Non-pigmented ciliary epithelial cell (primary cell): ENCODE measurements around the gene IMMT.
"Not testable (repeated sequence)": the region's sequence is repeated elsewhere in the genome, so short reads cannot be mapped to it uniquely, and the experiment has no call there.

Source experiments
- DNase-seq: peaks from one replicate; pipeline ENCODE4 v3.0.0-alpha.2; 2010; ENCODE audit warnings: low read depth

The IMMT gene

DNA sequence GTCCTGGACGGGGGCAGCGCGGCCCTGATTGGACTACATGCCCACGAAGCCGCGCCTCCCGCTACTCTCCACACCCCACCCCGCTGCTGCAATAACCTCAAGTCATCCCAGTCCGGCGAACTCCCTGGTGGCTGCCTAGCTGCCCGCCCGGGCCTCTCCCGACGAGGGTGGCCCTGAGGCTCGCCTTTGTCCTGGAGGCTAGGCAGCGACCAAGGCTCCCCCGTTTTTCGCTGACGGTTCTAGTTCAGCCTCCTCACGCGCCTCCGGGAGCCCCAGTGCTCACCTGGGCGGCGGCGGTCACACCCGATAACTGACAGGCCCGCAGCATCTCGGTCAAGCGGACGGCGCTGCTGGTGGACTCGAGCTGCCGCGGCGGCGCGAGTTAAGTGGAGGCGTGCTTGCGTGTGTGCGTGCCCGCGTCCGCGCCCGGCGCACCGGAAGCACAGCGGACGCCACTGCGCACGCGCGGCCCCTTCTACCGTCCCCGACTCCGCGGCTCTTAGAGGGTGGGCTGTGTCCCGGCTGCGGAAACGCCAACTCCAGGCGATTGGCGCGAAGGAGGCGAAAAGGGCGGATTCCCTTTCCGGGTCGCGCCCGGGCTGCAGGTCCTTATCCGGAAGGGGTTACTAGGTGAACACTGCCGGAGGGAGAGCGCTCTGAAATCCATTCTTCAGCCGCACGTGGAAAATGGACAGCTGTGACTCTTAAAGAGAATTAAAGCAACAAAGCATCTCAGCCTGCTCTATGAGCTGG, at the start of gene IMMT:
Gene IMMT (minus strand): TSS at position 408 of the 753 bp plus-strand sequence. CDS start 80 bp downstream, at position 328.
- DNase-seq: peak; percentile 80

DNA sequence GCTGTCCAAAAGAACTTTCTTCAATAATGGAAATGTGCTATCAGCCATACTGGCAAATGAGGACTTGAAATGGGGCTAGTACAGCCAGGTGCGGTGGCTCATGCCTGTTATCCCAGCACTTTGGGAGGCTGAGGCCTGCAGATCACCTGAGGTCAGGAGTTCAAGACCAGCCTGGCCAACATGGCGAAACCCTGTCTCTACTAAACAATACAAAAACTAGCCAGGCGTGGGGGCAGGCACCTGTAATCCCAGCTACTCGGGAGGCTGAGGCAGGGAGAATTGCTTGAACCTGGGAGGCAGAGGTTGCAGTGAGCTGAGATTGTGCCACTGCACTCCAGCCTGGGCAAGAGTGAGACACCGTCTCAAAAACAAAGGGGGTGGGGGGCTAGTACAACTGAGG, 49.5 kb upstream of the IMMT start:
- DNase-seq: not testable (repeated sequence)

DNA sequence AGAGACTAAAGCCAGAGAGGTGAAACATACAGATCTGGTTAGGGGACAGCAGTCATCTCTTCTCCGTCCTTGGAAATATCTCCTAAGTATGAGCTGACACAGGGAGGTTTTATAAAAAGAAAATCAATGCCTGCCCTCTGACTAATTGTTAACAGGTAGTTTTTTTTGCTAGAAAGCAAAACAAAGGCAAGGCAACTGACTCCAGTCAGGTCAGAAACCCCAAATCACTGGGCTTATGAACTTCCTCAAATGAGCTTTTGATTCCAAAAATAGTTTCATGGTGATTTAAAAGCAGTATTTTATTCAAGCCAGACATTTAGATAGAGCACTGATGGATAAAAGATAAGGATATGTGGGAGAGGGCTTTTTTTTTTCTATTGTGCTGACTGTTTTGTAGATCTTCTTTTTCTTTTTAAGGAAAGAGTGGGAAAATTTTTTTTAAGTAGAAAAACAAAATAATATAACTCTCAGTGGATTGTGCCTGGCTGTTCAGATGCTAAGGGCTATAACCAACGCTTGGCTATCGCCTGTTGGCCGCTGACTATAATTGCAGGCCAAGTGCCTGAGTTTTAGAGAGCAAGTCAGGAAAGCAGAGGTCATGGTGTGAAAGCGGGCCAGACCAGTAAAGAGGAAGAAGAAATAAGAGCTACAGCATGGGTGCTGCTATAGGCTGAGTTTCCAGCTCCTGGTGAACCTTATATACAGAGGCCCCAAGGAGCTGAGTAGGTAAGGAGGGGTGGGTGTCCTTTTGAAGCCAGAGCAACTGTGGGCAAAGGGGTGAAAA, 48.9 kb upstream of the IMMT start:
- no peak for DNase-seq

DNA sequence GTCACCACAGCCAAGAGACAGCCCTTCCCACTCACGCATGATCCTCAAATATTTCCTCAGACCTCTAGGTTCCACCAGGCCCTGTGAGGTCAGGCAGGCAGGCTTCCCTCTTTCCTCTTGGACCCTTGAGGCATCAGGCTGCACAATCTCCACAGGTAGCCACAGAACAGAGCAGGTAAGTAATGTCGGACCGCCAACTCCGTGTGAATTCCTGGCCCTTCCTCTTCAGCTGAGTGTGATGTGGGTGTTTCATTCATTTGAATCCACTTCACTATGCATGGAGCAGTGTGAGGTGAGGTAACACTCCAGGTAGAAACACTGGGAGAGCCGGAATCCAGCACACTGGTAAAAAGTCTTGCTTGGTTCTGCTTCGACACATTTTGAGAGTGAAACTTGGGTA, 48.0 kb upstream of the IMMT start:
- no peak for DNase-seq

DNA sequence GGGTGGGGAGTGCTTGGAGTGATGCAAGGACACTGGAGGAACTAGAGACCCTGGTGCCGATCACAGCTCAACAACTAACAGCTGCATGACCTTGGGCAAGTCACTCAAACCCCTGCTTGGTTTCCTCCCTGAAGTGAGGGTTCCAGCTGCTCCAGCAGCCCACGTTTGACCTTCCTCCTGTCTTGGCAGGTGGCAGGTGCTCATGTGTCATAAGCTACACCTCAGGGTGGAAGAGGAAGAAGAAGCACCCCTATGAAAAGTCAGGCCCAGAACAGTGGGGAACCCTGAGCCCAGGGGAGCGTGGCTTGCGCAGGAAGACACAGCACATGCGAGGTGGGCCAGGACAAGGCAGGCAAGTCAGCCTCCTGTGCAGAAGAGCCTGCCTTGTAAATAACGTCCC, 46.3 kb upstream of the IMMT start:
- DNase-seq: no peak

DNA sequence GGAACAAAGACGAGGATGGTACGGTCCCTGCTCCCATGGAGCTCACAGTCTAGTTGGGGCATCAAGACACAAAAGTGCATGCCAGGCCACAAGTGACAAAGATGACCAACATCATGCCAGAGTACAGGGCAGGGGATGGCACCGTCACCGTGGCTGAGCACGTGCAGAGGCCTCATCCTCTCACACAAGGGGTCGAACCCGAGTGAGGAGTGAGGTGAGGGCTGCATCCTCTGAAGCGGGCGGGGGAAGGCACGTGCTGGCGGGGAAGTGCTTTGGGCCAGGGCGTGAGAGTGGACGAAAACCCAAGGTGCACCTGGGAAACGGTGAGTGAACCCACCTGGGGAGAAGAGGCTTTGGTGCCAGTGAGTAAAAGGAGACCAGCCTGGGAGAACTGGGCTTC, 45.0 kb upstream of the IMMT start:
- no peak for DNase-seq

DNA sequence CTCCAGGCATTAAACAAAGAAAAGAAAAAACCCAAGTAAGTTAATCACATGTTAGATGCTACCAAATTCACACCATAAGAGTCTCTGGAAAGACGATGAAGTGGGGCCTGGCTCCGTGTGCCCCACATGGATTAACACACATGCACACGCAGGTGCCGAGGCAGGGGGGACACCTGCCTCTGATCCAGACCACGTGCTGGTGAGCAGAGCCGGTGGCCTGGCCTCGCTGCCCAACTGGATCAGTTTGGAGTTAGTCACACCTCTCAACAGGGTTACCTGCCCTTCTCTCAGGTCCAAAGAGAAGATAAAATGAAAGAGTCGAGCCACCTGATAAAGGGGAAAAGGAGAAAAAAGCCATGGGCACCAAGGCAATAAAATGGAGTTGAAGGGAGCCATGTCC, 44.5 kb upstream of the IMMT start:
- DNase-seq: no peak

DNA sequence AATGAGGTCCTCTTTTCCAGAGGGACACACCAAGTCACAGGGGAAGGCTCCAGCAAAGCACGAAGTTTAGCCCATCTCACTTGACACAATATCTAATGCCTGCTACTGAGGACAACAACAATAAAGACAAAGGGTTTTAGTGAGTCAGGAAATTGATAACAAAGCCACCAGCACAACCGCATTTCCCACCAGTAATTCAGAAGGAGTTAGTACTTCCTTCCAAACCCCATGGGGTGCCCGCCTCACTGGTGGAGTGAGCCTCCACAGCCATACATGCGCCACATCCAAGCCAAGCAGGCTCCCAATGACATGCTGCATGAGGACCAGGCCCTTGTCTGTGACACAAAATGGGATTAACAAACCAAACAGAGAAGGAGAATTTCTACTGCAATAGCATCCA, 44.1 kb upstream of the IMMT start:
- DNase-seq: no peak

DNA sequence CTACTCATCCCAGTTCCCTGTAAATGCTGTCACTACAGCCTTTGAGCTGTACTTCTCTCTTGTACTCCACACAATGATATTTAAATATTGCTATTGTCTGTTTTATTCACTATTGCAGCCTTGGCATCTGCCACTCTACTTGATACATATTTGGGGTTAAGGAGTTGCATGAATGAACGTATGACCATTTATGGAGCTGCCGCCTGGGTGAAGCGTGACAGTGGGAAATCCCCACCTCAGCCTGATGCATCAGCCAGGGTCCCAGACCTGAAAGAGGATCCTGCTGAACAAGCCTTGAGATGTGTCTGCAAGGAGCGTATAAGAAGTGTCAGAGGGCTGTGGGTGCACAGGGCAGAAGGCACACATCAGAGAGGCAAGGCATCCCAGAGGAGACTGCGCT, 43.1 kb upstream of the IMMT start:
- no peak for DNase-seq

DNA sequence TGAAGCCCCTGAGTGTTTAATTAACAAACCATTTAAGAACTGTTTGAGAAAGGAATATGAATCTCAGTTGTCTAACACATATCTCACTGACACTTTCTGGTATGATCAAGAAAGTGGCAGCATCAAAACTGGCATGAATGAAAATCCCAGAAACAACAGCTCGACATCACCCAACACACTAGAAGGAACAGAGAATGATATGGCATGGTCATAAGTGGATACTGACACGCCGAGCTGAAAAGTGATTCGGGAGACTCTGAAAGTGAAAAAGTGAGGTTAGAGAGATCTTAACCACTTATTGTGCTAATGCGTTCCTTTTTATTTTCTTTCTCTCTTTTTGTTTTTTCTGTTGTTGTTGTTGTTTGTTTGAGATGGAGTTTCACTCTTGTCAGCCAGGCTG, 41.9 kb upstream of the IMMT start:
- no peak for DNase-seq

DNA sequence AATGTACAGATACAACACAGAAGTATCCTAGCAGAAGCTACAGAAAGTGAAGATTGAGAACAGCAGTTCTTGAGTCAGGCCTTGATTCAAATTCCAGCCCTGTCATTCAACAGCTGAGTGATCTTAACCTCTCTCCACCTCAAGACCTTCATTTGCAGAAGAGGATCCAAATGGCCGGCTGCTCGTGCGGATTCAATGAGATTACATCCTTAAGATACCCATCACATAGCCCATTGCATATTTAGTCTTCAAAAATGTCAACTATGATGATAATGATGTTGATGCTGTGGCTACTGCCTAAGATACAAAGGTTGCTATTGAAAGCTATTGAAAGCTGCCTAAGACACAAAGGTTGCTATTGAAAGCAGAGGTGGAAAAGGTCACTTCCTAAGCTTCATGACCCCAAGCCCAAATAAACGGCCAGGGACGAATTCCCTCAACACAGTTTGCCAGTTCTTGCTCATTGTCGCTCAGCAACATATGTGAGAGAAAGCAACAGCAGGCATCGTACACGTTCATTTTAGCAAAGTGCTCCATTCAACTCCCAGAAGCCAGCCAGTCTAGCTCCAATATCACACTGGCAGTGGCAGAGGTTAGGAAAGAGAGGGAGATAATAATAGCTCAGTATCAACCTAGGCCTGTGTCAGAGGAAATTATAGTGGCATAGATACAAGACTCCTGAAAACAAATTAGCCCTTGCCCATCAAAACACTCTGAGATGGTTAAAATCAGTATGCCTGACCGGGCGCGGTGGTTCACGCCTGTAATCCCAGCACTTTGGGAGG, 40.1 kb upstream of the IMMT start:
- no peak for DNase-seq

DNA sequence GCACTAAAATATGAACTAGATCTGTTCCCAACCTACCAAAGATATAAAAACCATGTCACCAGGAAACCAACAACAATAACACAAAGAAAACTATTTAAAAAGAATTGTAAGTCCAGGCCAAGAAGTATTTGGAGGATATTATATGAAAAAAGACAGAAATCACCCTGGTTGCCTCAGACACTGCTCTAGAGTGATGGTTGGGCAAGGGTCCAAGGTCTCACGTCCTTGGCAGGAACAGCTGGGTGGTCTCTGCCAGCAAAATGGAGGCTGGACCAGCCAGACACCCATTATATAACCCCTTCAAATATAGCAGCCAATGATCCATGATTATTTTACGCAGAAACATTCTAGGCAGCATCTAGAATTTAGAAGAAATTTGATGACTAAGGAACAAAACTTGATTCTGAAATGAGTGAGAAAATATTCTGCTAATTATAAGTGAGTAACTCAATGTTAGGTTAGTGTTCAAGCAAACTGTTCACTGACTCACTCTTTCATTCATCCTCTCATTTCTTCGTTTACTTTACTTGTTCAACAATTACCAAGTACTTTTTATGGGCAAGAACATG, 39.4 kb upstream of the IMMT start:
- DNase-seq: no peak

DNA sequence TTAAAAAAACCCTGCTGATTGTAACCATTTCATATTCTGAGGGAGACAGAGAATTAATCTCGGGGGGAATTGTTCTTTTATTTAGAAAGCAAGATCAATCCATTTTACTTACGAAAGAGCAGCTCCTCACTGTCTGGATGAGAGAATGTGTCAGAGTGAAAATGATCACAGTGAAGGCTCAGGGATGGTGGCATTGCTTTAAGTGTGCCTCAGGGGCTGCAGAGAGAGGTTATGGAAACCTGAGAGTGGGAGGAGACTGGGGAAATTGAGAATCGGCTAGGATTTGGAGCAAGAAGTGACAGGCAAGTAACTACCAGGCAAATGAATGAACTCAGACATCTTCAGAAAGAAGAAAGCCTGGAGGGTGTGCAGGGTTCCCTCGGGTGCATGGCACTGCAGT, 38.2 kb upstream of the IMMT start:
- DNase-seq: no peak

DNA sequence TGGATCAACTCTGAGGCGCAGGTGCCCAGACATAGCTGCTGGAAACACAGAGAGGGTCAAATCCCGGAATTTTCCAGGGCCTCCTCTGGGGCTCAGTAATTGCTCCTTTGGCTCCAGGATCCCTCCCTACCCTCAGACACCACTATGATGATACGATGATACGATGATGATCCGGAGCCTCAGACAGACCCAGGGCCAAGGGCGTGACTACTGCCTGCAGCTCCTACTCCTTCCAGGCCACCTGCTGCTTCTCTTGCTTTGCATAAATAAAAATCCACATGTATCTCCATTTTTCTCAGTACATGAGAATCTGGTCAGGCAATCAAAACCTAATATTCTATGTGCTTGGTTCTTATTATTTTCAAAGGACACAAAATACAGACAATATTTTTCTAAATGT, 37.6 kb upstream of the IMMT start:
- DNase-seq: no peak

DNA sequence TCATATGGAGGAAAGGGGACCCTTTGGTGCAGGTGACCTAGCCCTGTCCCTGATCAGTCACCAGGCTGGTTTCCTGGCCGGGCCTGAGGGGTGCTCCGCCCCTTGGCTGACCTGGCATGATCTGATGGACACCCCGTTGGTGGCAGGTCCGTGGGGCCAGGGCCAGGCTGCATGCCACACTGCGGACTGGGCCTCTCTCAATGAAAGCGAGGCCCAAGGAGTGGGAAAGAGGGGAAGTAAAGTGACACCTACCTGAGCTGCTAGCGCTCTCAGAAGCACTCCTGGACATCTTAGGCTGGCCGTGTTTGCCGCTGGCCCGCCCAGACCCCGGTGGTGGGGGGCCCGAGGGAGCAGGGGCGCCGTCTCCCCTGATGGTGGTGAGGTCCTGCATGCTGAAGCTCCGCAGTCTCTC, 37.1 kb upstream of the IMMT start:
- DNase-seq: no peak

DNA sequence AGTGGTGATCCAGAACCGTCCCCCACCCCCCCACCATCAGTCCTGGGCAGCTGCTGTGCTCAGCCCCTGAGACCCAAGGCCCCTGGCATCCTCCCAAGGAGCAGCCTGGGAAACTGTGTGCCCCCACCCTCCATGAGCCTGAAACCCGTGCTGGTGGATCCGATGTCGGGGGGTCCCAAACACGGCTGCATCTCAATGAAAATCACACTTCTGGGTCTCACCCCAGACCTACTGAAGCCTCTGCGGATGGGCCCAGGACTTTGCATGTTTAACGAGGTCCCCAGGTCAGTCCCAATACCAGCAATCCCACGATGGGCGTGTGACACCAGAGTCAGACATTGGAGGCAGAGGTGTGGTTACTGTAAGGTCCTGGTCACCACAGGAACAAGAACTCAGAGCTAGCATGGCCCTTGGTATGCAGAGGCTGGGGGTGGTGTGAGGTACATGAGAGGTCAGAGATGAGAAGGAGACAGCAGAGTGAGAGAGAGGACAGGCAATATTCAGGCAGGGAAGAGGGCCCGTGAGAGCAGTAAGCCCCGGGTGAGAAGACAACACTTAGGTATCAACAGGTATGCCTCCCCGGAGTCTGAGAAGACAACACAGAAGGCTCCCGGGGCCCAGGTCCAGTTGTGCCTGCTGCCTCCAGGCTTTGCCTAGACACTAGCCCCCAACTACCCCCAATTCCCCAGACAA, 36.6 kb upstream of the IMMT start:
- DNase-seq: no peak

DNA sequence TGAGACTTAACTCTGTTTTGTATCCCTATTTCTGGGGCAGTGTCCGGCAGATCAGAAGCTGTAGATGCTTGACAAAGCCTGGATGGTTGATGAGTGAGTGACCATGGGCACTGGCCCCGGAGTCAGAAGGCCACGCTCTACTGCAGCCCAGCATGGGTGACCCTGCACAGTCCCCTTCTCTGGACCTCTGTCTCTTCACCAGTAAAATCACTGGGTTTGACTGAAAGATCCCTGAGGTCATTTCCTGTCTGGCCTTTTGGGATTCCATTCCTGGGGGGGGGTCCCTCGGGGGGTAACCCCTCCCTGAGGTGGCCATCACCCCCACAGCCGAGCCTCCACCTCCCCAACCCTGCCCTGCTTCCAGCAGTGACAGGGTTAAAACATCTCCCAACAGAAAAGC, 35.7 kb upstream of the IMMT start:
- DNase-seq: no peak

DNA sequence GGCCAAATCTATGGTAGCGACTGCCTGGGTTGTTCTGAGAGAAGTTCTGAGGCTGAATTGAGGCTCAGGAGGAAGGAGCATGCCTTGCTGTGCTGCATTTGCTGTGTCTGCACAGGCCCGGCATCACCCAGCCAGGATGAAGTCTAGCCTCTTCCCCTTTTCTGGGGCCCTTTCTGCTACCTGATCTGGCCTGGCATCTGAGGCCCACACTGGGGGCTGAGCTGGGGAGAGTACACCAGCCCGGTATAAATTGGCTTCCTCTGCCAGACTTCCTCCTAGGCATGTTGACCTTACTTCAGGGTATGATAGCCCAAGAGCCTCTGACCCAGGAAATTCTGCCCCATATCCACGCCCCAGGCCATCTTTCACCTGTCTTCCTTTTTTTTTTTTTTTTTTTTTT, 34.0 kb upstream of the IMMT start:
- DNase-seq: no peak

DNA sequence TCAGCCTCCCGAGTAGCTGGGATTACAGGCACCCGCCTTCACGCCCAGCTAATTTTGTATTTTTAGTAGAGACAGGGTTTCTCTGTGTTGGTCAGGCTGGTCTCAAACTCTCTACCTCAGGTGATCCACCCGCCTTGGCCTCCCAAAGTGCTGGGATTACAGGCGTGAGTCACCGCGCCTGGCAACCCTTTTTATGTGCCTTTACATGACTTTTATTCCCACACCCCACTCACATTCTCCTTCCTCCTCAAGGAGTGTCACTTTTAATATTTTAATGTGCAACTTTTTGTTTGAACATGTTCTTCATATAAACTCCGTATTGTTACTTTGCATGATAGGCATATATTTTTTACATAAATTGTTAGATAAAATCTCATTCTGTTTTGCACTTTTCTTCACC, 33.3 kb upstream of the IMMT start:
- not testable (repeated sequence) for DNase-seq

DNA sequence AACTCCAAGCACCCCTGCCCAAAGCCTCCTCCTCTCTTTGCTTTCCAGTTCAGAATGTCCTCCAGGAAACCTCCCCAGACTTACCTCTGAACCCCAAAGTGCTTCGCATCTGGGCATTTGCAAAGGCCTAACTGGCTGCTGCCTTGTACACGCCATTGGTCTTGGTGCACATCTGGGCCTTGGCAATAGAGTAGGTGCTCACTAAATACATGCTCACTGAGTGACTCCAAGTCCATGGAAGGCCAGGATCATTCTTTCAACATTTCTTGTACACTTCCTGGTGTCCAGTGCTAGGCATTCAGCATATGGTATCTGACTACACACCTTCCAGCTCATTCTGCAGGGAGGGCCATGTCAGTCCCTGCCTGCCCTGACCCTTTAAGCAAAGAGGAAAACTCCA, 32.4 kb upstream of the IMMT start:
- no peak for DNase-seq

DNA sequence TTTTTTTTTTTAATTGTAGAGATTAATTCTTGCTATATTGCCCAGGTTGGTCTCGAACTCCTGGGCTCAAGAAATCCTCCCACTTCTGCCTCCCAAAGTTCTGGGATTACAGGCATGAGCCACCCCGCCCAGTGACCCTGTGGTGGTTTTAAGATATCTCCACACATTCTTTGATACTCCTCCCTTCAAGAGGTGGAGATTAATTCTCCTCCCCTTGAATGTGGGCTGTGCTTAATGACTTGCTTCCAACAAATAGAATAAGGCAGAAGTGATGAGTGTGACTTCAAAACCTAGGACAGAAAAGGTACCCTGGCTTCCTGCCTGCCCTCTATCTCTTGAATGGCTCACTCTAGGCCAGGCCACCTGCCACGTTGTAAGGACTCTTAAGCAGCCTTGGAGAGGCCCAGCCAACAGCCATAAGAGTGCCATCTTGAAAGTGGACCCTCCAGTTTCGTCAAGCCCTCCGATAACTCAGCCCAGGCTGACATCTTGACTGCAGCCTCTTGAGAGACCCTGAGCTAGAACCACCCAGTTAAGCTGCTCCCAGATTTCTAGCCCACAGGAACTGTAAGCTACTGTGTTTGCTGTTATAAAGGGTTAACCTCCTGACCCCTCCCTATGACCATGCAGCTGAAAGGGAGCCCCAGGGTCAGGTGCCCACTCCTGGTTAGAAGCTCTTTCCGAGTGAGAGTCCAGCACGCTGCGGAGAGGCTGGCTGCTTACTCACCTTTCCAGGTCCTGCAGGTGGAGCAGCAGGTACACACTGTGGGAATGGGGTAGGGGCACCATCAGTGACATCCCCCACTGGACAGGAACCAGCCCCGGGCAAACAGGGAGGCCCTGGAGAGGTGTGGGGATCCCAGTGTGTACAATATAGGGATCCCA, 31.6 kb upstream of the IMMT start:
- DNase-seq: no peak
